ENCODE results near the gene RECQL5.

- TF ChIP-seq, protein P1, sequence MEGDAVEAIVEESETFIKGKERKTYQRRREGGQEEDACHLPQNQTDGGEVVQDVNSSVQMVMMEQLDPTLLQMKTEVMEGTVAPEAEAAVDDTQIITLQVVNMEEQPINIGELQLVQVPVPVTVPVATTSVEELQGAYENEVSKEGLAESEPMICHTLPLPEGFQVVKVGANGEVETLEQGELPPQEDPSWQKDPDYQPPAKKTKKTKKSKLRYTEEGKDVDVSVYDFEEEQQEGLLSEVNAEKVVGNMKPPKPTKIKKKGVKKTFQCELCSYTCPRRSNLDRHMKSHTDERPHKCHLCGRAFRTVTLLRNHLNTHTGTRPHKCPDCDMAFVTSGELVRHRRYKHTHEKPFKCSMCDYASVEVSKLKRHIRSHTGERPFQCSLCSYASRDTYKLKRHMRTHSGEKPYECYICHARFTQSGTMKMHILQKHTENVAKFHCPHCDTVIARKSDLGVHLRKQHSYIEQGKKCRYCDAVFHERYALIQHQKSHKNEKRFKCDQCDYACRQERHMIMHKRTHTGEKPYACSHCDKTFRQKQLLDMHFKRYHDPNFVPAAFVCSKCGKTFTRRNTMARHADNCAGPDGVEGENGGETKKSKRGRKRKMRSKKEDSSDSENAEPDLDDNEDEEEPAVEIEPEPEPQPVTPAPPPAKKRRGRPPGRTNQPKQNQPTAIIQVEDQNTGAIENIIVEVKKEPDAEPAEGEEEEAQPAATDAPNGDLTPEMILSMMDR (IDR thresholded peaks at IDR 0.05): no peak
- TF ChIP-seq TCF12 (IDR thresholded peaks at IDR 0.05): no peak
- TF ChIP-seq MXI1 (IDR thresholded peaks at IDR 0.05; ENCODE audit: low read depth, low read length): no peak
- TF ChIP-seq REST (IDR thresholded peaks at IDR 0.05; ENCODE audit: low read depth, low read length): no peak
- no peak for TF ChIP-seq POLR2AphosphoS5 (IDR thresholded peaks at IDR 0.05; ENCODE audit: low read depth, low read length)
- TF ChIP-seq RAD21 (IDR thresholded peaks at IDR 0.05; ENCODE audit: low read length): no peak
- TF ChIP-seq RXRA (IDR thresholded peaks at IDR 0.05; ENCODE audit: borderline replicate concordance, low read depth): no peak
- no peak for TF ChIP-seq EZH2phosphoT487 (IDR thresholded peaks at IDR 0.05; ENCODE audit: borderline replicate concordance, low read depth)
- TF ChIP-seq TAF1 (IDR thresholded peaks at IDR 0.05; ENCODE audit: borderline replicate concordance, low read depth, low read length): no peak
- TF ChIP-seq ELF1 (IDR thresholded peaks at IDR 0.05): no peak
- TF ChIP-seq, protein P2, sequence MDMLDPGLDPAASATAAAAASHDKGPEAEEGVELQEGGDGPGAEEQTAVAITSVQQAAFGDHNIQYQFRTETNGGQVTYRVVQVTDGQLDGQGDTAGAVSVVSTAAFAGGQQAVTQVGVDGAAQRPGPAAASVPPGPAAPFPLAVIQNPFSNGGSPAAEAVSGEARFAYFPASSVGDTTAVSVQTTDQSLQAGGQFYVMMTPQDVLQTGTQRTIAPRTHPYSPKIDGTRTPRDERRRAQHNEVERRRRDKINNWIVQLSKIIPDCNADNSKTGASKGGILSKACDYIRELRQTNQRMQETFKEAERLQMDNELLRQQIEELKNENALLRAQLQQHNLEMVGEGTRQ (IDR thresholded peaks at IDR 0.05; ENCODE audit: borderline replicate concordance, low read depth, low read length): no peak
- TF ChIP-seq, protein P3, sequence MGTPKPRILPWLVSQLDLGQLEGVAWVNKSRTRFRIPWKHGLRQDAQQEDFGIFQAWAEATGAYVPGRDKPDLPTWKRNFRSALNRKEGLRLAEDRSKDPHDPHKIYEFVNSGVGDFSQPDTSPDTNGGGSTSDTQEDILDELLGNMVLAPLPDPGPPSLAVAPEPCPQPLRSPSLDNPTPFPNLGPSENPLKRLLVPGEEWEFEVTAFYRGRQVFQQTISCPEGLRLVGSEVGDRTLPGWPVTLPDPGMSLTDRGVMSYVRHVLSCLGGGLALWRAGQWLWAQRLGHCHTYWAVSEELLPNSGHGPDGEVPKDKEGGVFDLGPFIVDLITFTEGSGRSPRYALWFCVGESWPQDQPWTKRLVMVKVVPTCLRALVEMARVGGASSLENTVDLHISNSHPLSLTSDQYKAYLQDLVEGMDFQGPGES (IDR thresholded peaks at IDR 0.05; ENCODE audit: low read depth, low read length): no peak
- no peak for TF ChIP-seq USF1 (IDR thresholded peaks at IDR 0.05; ENCODE audit: borderline replicate concordance, low read depth)
Measured at GRCh38 chr17:75643643-75644017, 23.3 kb downstream of the RECQL5 start.
